HCT116 (cell line): ENCODE results near the gene TRPM4. TPM values are rescaled to one million over a fixed set of nuclear protein-coding genes. Genes with fewer than 3 reads are reported as not detected.

Source experiments
- ATAC-seq: fragments of 200-7000 bp; cut with Tn5 transposase; 2 replicates; pipeline ENCODE4 v1.9.1; 2020; ENCODE audit warnings: mild to moderate bottlenecking, moderate library complexity
- BruUV-seq: library from RNA; stranded (reverse); fragments of 400-500 nt; replicated peaks from 2 replicates; lab custom pipeline; 2021; lab: Mats Ljungman, UMichigan
- CTCF ChIA-PET: fragments of 300-600 bp; sonication (Branson Sonifier 250); formaldehyde crosslinking; loops from one replicate; lab custom pipeline; 2021; ENCODE audit warnings: antibody characterized with exemption; lab: Charles Lee
- POLR2A ChIA-PET: fragments of 300-600, 350-600 bp; sonication (Branson Sonifier 250); formaldehyde crosslinking; loops from one replicate; lab custom pipeline; 2021; ENCODE audit warnings: antibody characterized with exemption; lab: Charles Lee
- RAD21 ChIA-PET, 2 experiments: fragments of 300-600 bp; sonication (Branson Sonifier 250); formaldehyde crosslinking; loops; one replicate each; lab custom pipeline; 2023; ENCODE audit warnings: low total read pairs in 2 of 2; ENCODE audit not compliant: uncharacterized antibody in 2 of 2, unreplicated experiment in 2 of 2, low non-redundant PET in 1 of 2; lab: Charles Lee
- DNase-seq: peaks from one replicate; pipeline ENCODE4 v3.0.0-alpha.2; 2010; ENCODE audit warnings: low read depth, low spot score
- H2AFZ ChIP-seq: fragments of 200-600 bp; shearing (Covaris generic), sonication (generic); 2 replicates; pipeline ENCODE4 v1.6.1; 2017; ENCODE audit warnings: low read depth, mixed run types, mixed read lengths, antibody characterized with exemption, low read length; ENCODE audit not compliant: poor library complexity, severe bottlenecking
- H3K27ac ChIP-seq: 2 replicates; pipeline ENCODE4 v1.5.1; 2012; ENCODE audit warnings: low read depth, low read length
- H3K27me3 ChIP-seq: fragments of 200-600 bp; sonication (generic); 2 replicates; pipeline ENCODE4 v1.6.1; 2016; ENCODE audit warnings: mixed run types, low read length, mixed read lengths; ENCODE audit not compliant: insufficient read depth
- H3K36me3 ChIP-seq, 2 experiments: fragments of 200-500 bp in 1 of 2; fragments of 200-600 bp in 1 of 2; sonication (Bioruptor generic) in 1 of 2; sonication (generic) in 1 of 2; 2 replicates each; pipeline versions ENCODE4 v1.5.1 to v1.6.1; 2014 to 2016; ENCODE audit warnings: low read length in 2 of 2, inconsistent platforms in 1 of 2, mixed read lengths in 1 of 2, mixed run types in 1 of 2; ENCODE audit not compliant: insufficient read depth in 2 of 2, control insufficient read depth in 1 of 2
- H3K4me1 ChIP-seq, 2 experiments: fragments of 200-600 bp in 1 of 2; sonication (generic) in 1 of 2; 2 replicates each; pipeline versions ENCODE4 v1.5.1 to v1.6.1; 2012 to 2017; ENCODE audit warnings: low read length in 2 of 2, inconsistent platforms in 1 of 2, mild to moderate bottlenecking in 1 of 2, mixed read lengths in 1 of 2, mixed run types in 1 of 2, moderate library complexity in 1 of 2; ENCODE audit not compliant: insufficient read depth in 2 of 2, control insufficient read depth in 1 of 2
- H3K4me2 ChIP-seq: fragments of 200-600 bp; sonication (generic); 2 replicates; pipeline ENCODE4 v1.6.1; 2017; ENCODE audit warnings: mixed run types, low read length, mixed read lengths
- H3K4me3 ChIP-seq, 2 experiments: fragments of 200-600 bp in 1 of 2; sonication (generic) in 1 of 2; replicated peaks in 1 of 2; 2 replicates each; pipeline ENCODE4 v1.5.1; 2011 to 2016; ENCODE audit warnings: low read length in 2 of 2, control low read depth in 1 of 2, low read depth in 1 of 2, mild to moderate bottlenecking in 1 of 2, mixed read lengths in 1 of 2, mixed run types in 1 of 2
- H3K79me2 ChIP-seq: fragments of 200-600 bp; sonication (generic); 2 replicates; pipeline ENCODE4 v1.6.1; 2017; ENCODE audit warnings: mild to moderate bottlenecking, mixed run types, low read length, moderate library complexity, mixed read lengths; ENCODE audit not compliant: insufficient read depth
- H3K9ac ChIP-seq: fragments of 200-600 bp; sonication (generic); 2 replicates; pipeline ENCODE4 v1.6.1; 2016; ENCODE audit warnings: low read length, mixed read lengths
- H3K9me2 ChIP-seq: fragments of 200-600 bp; sonication (generic), shearing (Covaris generic); 2 replicates; pipeline ENCODE4 v1.6.1; 2017; ENCODE audit warnings: mixed run types, mild to moderate bottlenecking, moderate library complexity; ENCODE audit not compliant: insufficient read depth
- H3K9me3 ChIP-seq, 2 experiments: fragments of 200-500 bp in 1 of 2; fragments of 200-600 bp in 1 of 2; sonication (Bioruptor generic) in 1 of 2; sonication (generic) in 1 of 2; 2 replicates each; pipeline ENCODE4 v1.6.1; 2014 to 2017; ENCODE audit warnings: low read length in 2 of 2, mixed read lengths in 2 of 2, inconsistent platforms in 1 of 2, low read depth in 1 of 2, mild to moderate bottlenecking in 1 of 2, mixed run types in 1 of 2, moderate library complexity in 1 of 2; ENCODE audit not compliant: control insufficient read depth in 1 of 2, insufficient read depth in 1 of 2
- H4K20me1 ChIP-seq: fragments of 200-600 bp; sonication (generic), shearing (Covaris generic); 2 replicates; pipeline ENCODE4 v1.6.1; 2017; ENCODE audit warnings: mixed run types, mild to moderate bottlenecking, moderate library complexity; ENCODE audit not compliant: insufficient read depth
- ATF3 ChIP-seq: IDR thresholded peaks from 2 replicates; pipeline ENCODE4 v1.6.1; 2012
- CBX3 ChIP-seq: IDR thresholded peaks from 2 replicates; pipeline ENCODE4 v1.6.1; 2012; ENCODE audit warnings: low read depth
- CEBPB ChIP-seq: IDR thresholded peaks from 2 replicates; pipeline ENCODE4 v1.6.1; 2012; ENCODE audit warnings: low read depth
- CTCF ChIP-seq, 3 experiments: fragments of 200-600 bp in 1 of 3; sonication (generic) in 1 of 3; IDR thresholded peaks in 2 of 3; conservative IDR thresholded peaks in 1 of 3; 2 replicates each; pipeline ENCODE4 v1.5.1; 2012 to 2017; ENCODE audit warnings: low read depth in 2 of 3, low read length in 2 of 3, antibody characterized with exemption in 1 of 3, borderline replicate concordance in 1 of 3, control low read depth in 1 of 3, mild to moderate bottlenecking in 1 of 3, mixed read lengths in 1 of 3, mixed run types in 1 of 3, moderate library complexity in 1 of 3; ENCODE audit not compliant: insufficient read depth in 1 of 3
- EGR1 ChIP-seq: IDR thresholded peaks from 2 replicates; pipeline ENCODE4 v1.6.1; 2012; ENCODE audit warnings: low read depth
- EZH2 ChIP-seq: fragments of 200-600 bp; sonication (generic); IDR thresholded peaks from 2 replicates; pipeline ENCODE4 v1.6.1; 2017; ENCODE audit warnings: antibody characterized with exemption, mixed run types
- FOSL1 ChIP-seq: IDR thresholded peaks from 2 replicates; pipeline ENCODE4 v1.6.1; 2012; ENCODE audit warnings: low read depth
- POLR2A ChIP-seq: IDR thresholded peaks from 2 replicates; pipeline ENCODE4 v1.7.0; 2011; ENCODE audit warnings: borderline replicate concordance; ENCODE audit not compliant: insufficient read depth, insufficient read length; ENCODE audit errors: extremely low read depth
- POLR2AphosphoS5 ChIP-seq: IDR thresholded peaks from 2 replicates; pipeline ENCODE4 v1.6.1; 2011; ENCODE audit warnings: mild to moderate bottlenecking, low read depth, low read length, moderate library complexity
- RAD21 ChIP-seq: IDR thresholded peaks from 2 replicates; pipeline ENCODE4 v1.6.1; 2012; ENCODE audit warnings: low read depth, mild to moderate bottlenecking
- SIN3A ChIP-seq: IDR thresholded peaks from 2 replicates; pipeline ENCODE4 v1.6.1; 2012; ENCODE audit warnings: low read depth
- SP1 ChIP-seq: IDR thresholded peaks from 2 replicates; pipeline ENCODE4 v1.6.1; 2012; ENCODE audit warnings: low read depth
- intact Hi-C: fragments of 100-400 bp; cut with micrococcal nuclease; formaldehyde crosslinking; loops from 2 replicates; pipeline ENCODE4 v1.10.0; 2022
- total RNA-seq: library from RNA; stranded (reverse); gene quantifications from one replicate; pipeline ENCODE4 v1.2.1, GENCODE V29; 2021; ENCODE audit not compliant: unreplicated experiment
- TF ChIP-seq, protein P1 (sequence below): IDR thresholded peaks from 2 replicates; pipeline ENCODE4 v1.6.1; 2011; ENCODE audit warnings: mild to moderate bottlenecking, low read length, moderate library complexity; ENCODE audit not compliant: insufficient replicate concordance; ENCODE audit errors: extremely low read depth

Gene TRPM4
- total RNA-seq, 1 experiment from 2014 or later, result 44.2 TPM

DNA sequence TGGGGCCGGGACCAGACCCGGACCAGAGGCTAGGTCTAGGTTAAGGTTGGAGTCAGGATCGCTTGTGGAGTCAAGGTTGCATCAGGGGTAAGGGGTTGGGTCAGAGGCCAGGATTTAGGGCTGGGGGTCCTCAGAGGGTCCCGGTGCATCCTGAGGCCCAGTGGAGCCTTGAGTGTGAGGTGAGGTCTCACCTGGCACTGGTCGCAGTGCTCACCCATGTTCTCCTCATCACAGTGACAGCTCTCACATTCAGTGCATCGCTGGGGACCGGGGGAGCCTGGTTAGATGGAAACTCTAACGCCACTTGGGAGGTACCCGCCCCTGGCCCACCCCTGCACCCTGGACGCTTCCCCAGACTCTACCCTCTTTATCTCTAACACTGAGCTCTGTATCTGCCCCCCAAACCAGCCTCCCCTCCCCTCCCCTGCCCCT is 5.5 kb upstream of the TRPM4 start:
- BruUV-seq, result no TSS peak
- DNase-seq (no peak), ATAC-seq (no peak)
- Histone ChIP-seq H4K20me1 (no peaks in the 10 kb centered on the region), H3K4me2 (peak overlapping the region; percentile 99), H2AFZ (no peak overlapping the region), H3K79me2 (no peaks in the 10 kb centered on the region), H3K9ac (no peak overlapping the region), H3K4me1 (peaks cover 19 to 50% of the 10 kb centered on the region in 2 experiments), H3K9me2 (no peaks in the 10 kb centered on the region), H3K4me3 (no peak overlapping the region), H3K36me3 (no peaks in the 10 kb centered on the region), H3K27ac (no peak overlapping the region; the same call in 1 of the 2 replicates), H3K9me3 (no peaks in the 10 kb centered on the region), H3K27me3 (no peaks in the 10 kb centered on the region)
- intact Hi-C loops, result no loop called here
- POLR2A ChIA-PET, result no interaction called here
- RAD21 ChIA-PET, result interaction anchor here in 1 of 2 experiments (0.6 kb wide), 1 partner anchor 24 kb away, joined by 5 read pairs; no protein-coding TSS in a partner anchor
- CTCF ChIA-PET, result interaction anchor here (0.7 to 2.1 kb wide), 1 partner anchor 47 kb away, joined by 3 to 13 read pairs; no protein-coding TSS in a partner anchor
- TF ChIP-seq CTCF (IDR thresholded peaks at IDR 0.05 in 2 of 3, conservative IDR thresholded peaks at IDR 0.05 in 1 of 3; ENCODE audit: borderline replicate concordance in 1 of 3, insufficient read depth in 1 of 3, low read depth in 2 of 3, low read length in 2 of 3), result no peak
- no peak for TF ChIP-seq POLR2AphosphoS5
- no peak for TF ChIP-seq CBX3
- TF ChIP-seq EGR1, result no peak
- no peak for TF ChIP-seq EZH2
- no peak for TF ChIP-seq CEBPB
- no peak for TF ChIP-seq RAD21
- no peak for TF ChIP-seq SP1
- no peak for TF ChIP-seq SIN3A
- TF ChIP-seq FOSL1, result no peak
- TF ChIP-seq ATF3, result no peak
- TF ChIP-seq POLR2A, result no peak
- TF ChIP-seq, protein P1, sequence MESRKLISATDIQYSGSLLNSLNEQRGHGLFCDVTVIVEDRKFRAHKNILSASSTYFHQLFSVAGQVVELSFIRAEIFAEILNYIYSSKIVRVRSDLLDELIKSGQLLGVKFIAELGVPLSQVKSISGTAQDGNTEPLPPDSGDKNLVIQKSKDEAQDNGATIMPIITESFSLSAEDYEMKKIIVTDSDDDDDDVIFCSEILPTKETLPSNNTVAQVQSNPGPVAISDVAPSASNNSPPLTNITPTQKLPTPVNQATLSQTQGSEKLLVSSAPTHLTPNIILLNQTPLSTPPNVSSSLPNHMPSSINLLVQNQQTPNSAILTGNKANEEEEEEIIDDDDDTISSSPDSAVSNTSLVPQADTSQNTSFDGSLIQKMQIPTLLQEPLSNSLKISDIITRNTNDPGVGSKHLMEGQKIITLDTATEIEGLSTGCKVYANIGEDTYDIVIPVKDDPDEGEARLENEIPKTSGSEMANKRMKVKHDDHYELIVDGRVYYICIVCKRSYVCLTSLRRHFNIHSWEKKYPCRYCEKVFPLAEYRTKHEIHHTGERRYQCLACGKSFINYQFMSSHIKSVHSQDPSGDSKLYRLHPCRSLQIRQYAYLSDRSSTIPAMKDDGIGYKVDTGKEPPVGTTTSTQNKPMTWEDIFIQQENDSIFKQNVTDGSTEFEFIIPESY, result no peak
